Activated T-cell treated with anti-CD3 and anti-CD28 coated beads for 4 hours (primary cell): ENCODE data around the gene RPL13.
"Not testable (repeated sequence)": the region's sequence is repeated elsewhere in the genome, so short reads cannot be mapped to it uniquely, and the experiment has no call there.

ENCODE experiments used
- DNase-seq: peaks from one replicate; pipeline ENCODE4 v3.0.0-alpha.2; 2020

Gene RPL13

DNA sequence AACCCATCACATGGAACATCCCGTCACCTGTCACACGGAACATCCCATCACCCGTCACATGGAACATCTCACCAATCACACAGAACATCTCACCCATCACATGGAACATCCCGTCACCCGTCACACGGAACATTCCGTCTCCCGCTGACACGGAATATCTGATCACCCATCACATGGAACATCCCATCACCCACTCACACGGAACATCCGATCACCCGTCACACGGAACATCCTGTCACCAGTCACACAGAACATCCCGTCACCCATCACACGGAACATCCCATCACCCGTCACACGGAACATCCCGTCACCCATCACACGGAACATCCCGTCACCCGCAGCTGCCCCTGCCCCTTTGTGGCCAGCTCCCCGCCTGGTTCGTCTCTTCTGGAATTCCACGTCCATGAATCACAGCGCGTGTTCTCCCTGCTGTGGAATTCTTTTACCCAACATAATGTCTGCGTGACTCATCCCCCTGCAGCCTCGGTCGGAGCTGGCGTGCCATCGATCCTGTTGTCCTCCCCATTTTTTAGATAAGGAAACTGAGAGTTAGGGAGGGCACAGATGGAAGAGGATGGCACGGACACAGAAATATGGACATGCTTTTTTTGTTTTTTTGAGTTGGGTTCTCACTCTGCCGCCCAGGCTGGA lies 20.7 kb downstream of the RPL13 start:
- no peak for DNase-seq

DNA sequence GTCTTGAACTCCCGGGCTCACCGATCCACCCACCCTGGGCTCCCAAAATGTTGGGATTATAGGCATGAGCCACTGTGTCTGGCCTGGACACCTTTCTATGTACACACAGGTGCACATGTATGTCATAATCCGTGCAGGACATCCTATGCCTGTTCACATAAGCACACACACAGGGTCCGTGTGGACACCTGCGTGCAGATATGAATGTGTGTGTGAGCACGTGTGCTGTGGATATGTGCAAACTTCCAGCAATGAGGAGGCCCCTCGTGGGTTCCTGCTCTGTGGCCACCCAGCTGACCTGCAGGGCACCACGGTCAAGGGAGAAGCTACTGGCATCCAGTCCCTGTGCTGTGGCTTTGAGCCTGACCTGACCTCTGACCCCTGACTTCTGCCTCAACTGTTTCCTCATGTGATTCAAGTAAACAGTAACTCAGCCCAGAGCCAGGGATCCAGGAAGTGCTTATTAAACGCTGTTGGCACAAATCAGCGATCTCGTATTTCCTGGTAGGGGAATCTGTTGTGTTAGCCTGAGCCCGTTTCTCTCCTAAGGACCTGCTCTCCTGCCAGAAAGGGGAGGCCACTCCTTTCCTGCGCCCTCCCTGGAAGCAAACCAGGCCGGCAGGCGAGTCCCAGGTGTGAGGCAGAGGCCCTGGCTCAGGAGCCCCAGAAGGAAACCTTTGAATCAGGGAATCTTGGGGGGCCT lies 21.5 kb downstream of the RPL13 start:
- DNase-seq: no peak

DNA sequence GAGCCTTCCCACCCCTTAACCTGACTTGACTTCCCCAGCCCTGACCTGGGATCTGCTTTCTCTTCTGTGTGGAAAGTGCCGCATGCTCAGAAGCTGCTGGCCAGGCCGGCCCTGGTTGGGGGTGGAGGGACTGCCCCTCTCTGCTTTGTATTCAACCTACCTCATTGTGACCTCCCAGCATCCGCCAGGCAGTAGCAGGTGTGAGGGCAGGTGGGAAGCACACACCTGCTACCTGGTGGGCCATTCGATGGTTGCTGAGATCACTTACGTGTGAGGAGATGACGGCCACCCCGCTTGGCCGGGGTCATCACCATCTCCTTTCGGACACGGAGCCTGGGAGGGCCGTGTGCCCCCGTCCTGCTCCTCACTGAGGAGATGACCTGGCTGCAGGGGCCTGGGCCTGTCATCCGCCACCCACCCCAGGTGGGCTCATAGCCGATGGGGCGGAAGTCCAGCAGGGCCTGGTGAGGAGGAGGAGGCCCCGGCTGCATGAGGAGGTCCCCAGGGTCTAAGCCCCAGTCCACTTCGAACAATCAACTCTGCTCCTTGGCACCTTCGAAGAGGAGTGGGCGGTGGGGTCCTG lies 22.2 kb downstream of the RPL13 start:
- no peak for DNase-seq

DNA sequence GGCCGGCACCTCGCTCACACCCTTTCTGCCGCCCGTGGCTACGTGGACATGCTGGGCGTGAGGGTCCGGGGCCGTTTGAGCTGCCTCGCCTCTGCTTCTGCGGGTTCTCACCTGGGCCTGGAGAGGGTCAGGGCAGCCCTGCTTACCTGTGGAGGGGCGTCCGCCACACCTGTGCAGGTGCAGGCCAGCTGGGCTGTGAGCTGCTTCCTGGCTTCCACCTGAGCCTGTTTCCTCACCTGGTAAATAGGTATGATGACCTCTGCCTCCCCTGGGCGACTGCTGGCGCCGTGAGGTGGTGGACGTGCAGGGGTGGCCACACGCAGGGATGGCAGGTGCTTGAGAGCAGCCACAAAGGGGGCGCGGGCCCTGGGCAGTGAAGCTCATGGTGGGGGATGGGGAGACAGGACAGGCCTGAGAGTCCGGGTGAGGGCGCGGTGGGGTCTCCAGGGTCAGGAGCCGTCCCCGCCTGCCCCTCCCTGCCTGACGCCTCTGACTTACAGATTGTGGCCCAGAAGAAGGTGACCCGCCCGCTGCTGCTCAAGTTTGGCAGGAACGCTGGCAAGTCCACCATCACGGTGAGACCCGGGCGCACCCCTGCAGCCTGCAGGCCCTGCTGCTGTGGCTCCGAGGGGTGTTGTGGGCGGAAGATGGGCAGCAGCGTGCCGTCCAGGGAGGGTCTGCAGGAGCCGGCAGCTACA lies 22.9 kb downstream of the RPL13 start:
- no peak for DNase-seq

DNA sequence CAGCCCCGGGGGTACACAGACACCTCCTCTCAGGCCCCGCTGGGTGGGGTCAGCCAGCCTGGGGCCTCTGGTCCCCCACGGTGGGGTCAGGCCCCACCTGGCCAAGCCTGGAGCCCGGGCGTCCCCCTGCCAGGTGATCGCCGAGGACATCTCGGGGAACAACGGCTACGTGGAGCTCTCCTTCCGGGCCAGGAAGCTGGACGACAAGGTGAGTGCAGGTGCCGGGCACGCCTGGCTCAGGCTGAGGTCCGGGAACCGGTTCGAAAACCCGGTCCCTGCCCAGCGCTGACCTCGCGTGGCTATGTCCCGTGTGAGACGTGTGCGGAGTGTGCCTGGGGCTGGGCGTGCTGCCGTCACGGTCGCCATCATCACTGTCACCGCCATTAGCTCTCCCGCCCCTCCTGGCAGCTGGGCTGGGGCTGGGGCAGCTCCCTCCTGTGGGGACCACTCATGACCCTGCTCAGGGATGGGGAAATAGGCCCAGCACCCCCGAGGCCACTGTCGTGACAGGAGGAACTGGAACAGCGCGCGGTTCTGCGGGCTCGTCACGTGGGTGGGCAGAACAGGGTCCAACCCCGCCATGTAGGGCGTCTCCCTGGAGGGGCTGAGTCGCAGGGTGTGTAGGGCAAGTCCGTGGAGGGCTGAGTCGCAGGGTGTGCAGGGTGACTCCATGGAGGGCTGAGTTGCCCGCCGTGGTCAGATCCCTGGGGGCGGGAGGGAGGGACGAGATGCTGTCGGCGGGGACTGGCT lies 23.6 kb downstream of the RPL13 start:
- DNase-seq: no peak

DNA sequence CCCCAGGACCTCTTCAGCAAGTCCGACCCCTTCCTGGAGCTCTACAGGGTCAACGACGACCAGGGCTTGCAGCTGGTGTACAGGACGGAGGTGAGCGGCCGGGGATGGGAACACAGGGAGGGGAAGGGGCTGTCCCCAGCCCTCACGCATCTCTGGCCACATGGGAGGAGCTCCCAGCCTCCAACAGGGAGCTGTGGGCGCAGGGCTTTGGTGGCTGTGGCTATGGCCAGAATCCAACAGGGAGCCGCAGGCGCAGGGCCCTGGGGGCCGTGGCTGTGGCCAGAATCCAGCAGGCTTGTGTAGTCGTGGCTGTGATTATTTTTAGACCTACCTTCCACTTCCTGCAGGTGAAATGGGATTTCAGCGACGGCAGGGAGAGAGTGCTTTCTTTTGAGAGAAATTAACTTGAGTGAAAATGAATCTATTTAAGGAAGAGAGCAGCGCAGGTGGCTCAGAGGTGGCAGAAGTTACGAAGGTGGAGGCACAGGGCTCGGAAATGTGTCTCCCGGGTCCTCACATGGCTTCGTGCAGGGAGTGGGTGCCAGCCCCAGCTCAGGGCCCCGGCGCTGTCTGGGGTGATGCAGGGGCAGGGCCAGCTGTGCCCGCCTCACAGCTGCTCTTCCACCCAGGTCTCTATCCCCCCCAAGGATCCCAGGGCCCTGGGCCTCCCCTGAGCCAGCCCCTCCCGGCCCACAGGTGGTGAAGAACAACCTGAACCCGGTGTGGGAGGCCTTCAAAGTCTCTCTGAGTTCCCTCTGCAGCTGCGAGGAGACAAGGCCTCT lies 24.5 kb downstream of the RPL13 start:
- no peak for DNase-seq

DNA sequence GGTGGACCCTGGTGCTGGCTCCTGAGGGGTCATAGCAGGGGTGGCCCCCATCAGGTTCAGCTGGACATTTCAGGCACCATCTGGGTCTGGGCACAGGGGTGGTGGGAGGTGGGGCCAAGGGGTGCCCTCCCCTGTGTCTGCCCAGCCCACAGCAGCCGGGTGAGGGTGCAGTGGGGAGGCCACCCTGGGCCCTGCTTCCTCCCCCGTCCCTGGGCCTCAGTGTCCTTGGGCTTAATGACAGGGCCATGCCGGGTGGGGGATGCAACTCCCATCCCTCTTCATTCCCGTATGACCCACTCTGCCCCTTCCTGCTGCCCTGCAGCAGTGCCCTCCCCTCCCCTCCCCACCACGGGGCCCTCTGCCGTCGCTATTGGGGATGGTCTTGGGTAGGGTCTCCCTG lies 25.7 kb downstream of the RPL13 start:
- no peak for DNase-seq

DNA sequence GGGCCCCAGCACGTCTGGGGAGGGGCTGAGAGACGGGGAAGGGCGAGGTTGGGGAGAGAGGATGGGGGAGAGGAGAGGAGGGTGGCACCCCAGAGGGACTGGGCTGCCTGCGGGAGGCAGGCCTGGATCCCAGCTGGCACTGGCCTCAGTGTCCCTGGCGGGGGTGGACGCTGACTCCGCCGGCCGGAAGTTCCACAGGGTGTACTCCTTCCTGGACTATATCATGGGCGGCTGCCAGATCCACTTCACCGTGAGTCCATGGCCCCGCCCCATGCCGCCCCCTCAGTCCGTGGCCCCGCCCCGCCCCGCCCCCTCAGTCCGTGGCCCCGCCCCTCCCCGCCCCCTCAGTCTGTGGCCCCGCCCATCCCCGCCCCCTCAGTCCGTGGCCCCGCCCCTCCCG lies 26.4 kb downstream of the RPL13 start:
- no peak for DNase-seq

DNA sequence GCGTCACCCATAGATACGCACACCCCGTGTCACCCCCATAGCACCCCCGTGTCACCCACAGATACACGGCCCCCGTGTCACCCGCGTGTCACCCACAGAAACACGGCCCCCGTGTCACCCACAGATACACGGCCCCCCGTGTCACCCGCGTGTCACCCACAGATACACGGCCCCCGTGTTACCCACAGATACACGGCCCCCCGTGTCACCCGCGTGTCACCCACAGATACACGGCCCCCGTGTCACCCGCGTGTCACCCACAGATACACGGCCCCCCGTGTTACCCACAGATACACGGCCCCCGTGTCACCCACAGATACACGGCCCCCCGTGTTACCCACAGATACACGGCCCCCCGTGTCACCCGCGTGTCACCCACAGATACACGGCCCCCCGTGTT lies 27.2 kb downstream of the RPL13 start:
- DNase-seq: not testable (repeated sequence)

DNA sequence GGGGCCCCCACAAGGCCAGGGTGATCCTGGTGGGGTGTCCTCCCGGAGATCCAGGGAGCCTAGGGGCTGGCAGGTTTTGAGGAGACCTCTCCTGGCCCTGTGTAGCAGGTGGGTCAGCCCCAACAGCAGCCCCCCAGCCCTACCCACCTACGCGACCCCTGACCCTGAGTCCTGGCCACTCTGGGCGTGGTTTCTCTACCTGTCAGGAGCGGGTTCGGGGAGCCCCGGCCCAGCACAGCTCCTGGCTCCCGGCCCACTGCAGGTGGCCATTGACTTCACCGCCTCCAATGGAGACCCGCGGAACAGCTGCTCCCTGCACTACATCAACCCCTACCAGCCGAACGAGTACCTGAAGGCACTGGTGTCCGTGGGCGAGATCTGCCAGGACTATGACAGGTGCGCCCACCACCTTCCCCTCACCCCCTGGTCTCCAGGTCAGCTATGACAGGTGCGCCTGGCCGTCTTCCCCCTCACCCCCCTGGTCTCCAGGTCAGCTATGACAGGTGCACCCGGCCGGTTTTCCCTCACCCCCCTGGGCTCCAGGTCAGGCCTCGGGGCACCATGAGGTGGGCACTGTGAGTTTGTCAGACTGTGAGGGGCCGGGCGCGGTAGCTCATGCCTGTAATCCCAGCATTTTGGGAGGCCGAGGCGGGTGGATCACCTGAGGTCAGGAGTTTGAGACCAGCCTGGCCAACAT lies 28.1 kb downstream of the RPL13 start:
- no peak for DNase-seq

DNA sequence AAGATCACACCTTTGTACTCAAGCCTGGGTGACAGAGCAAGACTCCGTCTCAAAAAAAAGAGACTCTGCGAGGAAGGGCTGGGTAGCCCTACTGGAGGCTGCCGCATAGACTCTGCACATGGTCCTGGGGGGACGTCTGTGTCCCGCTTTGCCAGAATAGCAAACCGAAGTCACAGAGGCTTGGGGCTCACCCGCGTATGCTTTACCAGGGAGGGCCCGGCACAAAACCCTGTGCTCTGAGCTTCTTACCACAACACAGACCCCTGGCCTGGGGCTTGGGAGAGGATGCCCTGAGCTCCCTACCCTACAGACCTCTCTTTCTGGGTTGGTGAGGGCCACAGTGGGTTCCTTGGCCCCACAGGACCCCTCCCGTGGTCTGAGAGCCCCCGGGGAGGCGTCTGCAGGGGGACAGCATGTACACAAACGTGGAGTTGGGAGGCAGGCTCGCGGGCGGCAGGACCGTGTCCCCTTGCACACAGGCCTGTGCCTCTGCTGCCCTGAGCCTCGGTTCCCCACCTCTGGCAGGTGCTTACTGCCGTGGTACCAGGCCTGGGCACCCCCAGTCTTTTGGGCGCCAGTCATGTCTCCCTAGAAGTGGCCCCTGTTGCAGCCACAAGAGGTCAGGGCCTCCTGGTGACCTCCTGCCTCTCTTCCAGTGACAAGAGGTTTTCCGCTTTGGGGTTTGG lies 28.9 kb downstream of the RPL13 start:
- DNase-seq: no peak

DNA sequence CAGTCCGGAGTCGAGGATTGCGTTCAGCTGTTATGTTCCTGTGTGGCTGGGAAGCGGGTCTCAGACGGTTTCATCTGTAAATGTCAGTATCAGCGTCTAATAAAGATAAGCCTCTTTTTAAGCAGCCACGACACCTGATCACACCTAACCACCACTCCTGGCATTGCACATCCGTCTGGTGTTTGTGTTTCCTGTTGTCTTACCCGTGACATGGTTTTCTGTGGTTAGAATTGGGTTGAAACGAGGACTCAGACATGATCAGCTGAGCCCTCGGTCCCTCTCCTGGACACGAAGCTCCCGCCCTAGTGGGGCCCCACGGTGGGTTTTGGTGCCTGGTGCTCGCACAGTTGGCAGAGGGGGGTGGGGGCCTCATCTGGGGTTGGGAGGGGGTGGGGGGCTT lies 33.4 kb downstream of the RPL13 start:
- no peak for DNase-seq

DNA sequence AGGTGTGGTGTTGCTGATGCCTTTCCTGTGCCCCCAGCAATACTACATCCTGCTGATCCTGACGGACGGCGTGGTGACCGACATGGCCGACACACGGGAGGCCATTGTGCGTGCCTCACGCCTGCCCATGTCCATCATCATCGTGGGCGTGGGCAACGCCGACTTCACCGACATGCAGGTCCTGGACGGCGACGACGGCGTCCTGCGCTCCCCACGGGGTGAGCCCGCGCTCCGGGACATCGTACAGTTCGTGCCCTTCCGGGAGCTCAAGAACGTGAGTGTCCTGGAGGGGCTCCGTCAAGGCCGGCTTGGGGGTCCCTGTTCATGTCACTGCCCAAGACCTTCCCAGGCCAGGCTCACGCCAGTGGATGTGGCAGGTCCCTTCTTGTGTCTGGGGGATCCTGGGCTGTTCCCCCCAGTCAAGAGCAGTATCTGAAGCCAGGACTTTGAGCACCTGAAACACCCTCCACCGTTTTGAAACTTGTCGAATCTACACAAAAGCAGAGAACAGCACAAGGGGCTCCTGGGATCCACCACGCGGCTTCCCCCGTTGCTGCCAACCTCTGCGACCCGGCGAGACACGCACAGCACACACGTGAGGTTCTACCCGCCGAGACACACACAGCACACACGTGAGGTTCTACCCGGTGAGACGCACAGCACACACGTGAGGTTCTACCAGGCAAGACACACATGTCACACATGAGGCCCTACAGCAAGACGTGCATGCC lies 35.0 kb downstream of the RPL13 start:
- no peak for DNase-seq

DNA sequence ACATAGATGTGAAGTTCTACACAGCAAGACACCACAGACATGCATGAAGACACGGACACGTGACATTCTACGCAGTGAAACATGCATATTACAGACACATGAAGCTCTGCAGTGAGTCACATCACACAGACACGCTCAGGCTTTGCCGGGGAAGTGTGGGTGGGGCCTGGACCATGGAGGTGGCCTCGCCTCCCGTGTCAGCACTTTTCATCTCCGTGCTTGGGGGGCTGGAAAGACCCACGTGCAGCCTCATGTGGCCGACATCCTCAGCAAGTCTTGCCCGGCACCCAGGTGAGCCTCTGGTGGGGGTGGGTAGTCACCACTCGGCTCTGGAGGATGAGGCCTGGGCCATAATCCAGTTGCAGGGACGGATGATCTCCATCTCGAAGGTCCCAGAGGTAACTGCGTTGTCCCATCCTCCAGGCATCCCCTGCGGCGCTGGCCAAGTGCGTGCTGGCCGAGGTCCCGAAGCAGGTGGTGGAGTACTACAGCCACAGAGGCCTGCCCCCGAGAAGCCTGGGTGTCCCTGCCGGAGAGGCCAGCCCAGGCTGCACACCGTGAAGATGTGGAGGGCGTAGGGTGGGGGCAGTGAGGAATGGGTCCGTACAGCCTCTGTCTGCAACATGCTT lies 35.7 kb downstream of the RPL13 start:
- no peak for DNase-seq

DNA sequence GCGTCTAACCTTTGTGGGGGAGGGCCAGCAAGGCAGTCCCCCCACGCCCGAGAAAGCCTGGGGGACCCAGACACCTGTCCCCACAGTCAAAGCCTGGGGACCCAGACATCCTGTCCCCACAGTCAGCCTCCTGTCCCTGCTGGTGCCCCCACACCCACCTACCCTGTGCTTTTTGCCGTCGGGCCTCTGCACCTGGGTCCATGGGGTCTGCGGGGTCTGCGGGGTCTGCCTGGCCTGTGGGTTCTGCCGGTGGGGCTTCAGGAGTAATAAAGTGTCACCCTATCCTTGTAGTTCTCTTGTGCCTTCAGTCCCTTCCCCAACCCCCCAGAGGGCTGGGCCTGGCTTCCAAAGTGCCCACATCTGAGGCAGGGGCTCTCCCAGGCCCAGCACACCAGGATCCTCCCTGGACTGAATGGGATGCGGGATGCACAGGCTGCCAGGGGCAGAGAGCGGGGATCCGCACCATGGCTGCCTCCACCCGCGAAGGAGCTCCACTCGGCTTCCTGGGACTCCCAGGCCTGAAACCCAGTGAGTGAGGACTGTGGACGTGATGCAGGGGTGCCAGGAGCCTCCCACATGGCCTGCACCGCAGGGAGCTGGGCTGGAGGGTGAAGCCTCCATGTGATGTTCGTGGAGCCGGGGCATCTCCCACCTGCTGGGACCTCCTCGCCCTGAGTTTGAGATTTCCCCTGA lies 36.6 kb downstream of the RPL13 start:
- no peak for DNase-seq

DNA sequence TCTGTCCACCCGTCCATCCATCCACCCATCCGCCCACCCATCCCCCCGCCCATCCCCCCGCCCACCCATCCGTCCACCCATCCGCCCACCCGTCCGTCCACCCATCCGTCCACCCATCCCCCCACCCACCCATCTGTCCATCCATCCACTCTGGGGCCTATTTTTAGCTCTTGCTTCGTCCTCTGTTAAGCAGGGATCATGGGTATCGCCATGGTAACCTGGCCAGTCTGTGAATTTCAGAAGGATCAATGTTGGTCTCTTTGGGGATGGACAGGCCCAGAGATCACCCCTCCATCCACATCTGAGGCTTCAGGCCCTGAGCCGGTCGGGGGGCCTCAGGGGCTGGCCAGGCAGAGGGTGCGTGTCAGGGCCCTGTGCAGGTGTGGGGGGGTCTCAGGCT lies 37.7 kb downstream of the RPL13 start:
- no peak for DNase-seq

DNA sequence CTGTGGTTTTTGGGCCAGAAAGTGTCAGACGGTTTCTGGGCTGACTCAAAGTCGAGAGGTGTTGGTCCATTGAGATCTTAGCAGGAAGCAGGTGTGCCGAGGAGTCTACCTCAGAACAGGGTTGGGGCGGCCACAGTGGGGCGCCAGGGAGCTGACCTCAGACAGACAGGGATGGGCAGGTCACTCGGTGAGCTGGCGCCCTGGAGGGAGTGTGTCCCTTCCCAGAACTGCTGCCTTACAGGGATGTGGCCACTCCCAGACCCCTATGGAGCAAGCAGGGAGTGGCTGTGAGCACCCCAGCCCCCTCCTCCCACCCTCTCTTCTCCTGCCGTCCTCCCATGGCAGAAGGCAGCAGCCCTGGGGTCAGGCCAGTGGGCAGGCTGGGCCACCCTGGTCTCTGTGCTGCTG lies 39.0 kb downstream of the RPL13 start:
- DNase-seq: no peak

DNA sequence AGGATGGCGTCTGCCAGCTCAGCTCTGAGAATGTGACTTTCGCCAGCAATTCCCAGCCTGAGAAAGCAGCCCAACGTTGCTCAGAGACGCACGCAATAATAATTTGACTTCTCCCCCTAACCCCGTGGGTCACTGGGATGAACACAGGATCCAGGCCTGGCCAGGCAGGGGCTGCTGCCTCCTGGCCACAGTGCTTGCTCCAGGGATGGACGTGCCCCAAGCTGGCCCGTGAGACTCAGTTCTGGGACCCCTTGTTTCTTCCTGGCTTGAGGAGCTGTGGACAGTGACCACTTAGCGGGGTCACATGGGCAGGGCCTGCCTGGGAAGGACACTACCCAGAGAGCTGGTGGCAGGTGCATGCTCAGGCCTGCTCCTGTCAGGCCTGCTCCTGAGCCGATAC lies 39.4 kb downstream of the RPL13 start:
- no peak for DNase-seq

DNA sequence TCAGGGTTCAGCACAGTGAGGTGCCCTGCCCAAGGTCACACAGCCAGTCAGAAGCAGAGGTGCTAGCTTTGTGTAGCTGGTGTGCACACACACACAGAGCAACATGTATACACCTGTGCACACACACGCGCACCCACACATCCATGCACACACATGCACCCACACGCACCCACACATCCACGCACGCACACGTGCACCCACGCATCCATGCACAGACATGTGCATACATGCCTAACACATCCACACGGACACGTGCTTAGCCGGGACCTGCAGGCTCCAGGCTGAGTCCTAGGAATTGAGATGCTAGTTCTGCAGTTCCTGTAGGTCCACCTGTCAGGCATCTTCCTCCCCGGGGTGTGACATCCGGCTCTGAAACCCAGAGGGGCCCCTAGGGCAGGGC lies 39.9 kb downstream of the RPL13 start:
- no peak for DNase-seq
